ENCODE results near the gene GRAMD4. TPM values are rescaled to one million over a fixed set of nuclear protein-coding genes. Genes with fewer than 3 reads are reported as not detected.
"Not testable (repeated sequence)": the region's sequence is repeated elsewhere in the genome, so short reads cannot be mapped to it uniquely, and the experiment has no call there.

Gene GRAMD4
- total RNA-seq, 1 experiment from 2014 or later: 23.4 TPM

DNA sequence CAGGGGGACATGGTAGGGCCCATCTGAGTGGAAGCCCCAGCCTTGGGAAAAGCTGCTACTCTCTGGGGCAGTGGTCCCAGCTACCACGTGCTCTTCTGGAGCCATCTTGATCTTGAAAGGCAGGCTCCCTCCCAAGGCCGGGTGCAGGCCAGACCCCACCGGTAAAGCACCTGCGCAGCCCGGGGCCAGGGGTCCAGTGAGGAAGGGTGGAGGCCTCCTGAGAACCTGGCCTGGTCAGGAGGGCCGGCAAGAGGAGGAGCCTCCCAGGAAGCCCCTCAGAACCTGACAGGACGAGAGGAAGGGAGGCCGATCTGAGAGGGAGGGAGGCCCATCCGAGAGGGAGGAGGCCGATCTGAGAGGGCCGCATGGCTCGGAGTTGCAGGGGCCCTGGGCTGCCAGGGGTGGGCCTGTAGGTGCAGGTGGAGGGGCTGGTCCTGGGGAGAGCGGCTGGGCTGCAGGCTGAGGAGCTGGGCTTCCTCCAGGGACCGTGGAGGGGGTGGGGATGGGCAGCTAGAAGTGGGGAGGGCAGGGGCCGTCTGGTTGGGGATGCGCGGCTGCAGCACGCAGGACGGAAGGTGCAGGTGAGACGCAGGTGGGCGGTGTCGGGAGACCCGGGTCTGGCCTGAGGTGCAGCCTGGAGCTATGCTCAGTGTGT, 529 bp downstream of the GRAMD4 start:
- Mint-ChIP-seq H3K9me3 (ENCODE audit: unreplicated experiment) (no peaks in the 10 kb centered on the region), H3K36me3 (ENCODE audit: insufficient read depth, unreplicated experiment) (no peaks in the 10 kb centered on the region), H3K27ac (ENCODE audit: unreplicated experiment) (no peak overlapping the region), H3K4me1 (ENCODE audit: low read depth, unreplicated experiment) (no peaks in the 10 kb centered on the region), H3K27me3 (ENCODE audit: insufficient read depth, unreplicated experiment) (no peaks in the 10 kb centered on the region), H3K4me3 (ENCODE audit: unreplicated experiment) (no peak overlapping the region)
- Histone ChIP-seq H3K36me3 (ENCODE audit: control insufficient read depth, insufficient read depth, low read length) (no peaks in the 10 kb centered on the region), H3K9me3 (no peaks in the 10 kb centered on the region), H3K4me3 (ENCODE audit: low read depth, low read length) (no peak overlapping the region), H3K27me3 (replicated peaks; ENCODE audit: control insufficient read depth, insufficient read depth, low read length) (no peaks in the 10 kb centered on the region), H3K4me1 (no peaks in the 10 kb centered on the region)
- TF ChIP-seq, protein P1, sequence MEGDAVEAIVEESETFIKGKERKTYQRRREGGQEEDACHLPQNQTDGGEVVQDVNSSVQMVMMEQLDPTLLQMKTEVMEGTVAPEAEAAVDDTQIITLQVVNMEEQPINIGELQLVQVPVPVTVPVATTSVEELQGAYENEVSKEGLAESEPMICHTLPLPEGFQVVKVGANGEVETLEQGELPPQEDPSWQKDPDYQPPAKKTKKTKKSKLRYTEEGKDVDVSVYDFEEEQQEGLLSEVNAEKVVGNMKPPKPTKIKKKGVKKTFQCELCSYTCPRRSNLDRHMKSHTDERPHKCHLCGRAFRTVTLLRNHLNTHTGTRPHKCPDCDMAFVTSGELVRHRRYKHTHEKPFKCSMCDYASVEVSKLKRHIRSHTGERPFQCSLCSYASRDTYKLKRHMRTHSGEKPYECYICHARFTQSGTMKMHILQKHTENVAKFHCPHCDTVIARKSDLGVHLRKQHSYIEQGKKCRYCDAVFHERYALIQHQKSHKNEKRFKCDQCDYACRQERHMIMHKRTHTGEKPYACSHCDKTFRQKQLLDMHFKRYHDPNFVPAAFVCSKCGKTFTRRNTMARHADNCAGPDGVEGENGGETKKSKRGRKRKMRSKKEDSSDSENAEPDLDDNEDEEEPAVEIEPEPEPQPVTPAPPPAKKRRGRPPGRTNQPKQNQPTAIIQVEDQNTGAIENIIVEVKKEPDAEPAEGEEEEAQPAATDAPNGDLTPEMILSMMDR (IDR thresholded peaks at IDR 0.05; ENCODE audit: insufficient read depth in 1 of 2, low read depth in 1 of 2, low read length in 1 of 2, severe bottlenecking in 1 of 2, unreplicated experiment in 1 of 2): no peak
- DNase-seq: no peak
- ChIA-PET CTCF (no interaction called here), POLR2A (no interaction called here)
- no TSS peak for BruUV-seq (replicated peaks)
- intact Hi-C loops (cut with micrococcal nuclease; ENCODE audit: unreplicated experiment): no loop called here

- H3K4me1 Mint-ChIP-seq (ENCODE audit: low read depth, unreplicated experiment); H3K36me3 ChIP-seq (ENCODE audit: control insufficient read depth, insufficient read depth, low read length); BruUV-seq (replicated peaks); H3K4me3 Mint-ChIP-seq (ENCODE audit: unreplicated experiment); H3K27ac Mint-ChIP-seq (ENCODE audit: unreplicated experiment); H3K4me3 ChIP-seq (ENCODE audit: low read depth, low read length); POLR2A ChIA-PET; intact Hi-C loops (cut with micrococcal nuclease; ENCODE audit: unreplicated experiment); CTCF ChIA-PET; H3K9me3 ChIP-seq; DNase-seq; H3K4me1 ChIP-seq; H3K36me3 Mint-ChIP-seq (ENCODE audit: insufficient read depth, unreplicated experiment); H3K27me3 ChIP-seq (replicated peaks; ENCODE audit: control insufficient read depth, insufficient read depth, low read length); H3K9me3 Mint-ChIP-seq (ENCODE audit: unreplicated experiment); H3K27me3 Mint-ChIP-seq (ENCODE audit: insufficient read depth, unreplicated experiment): not testable (repeated sequence)
These were observed 1.2 kb downstream of the GRAMD4 start for GRCh38 chr22:46621243-46621930.

- Mint-ChIP-seq H3K27me3 (ENCODE audit: insufficient read depth, unreplicated experiment) (no peaks in the 10 kb centered on the region), H3K27ac (ENCODE audit: unreplicated experiment) (no peak overlapping the region), H3K9me3 (ENCODE audit: unreplicated experiment) (no peaks in the 10 kb centered on the region), H3K4me1 (ENCODE audit: low read depth, unreplicated experiment) (no peaks in the 10 kb centered on the region), H3K36me3 (ENCODE audit: insufficient read depth, unreplicated experiment) (no peaks in the 10 kb centered on the region), H3K4me3 (ENCODE audit: unreplicated experiment) (no peak overlapping the region)
- Histone ChIP-seq H3K9me3 (no peaks in the 10 kb centered on the region), H3K4me1 (no peaks in the 10 kb centered on the region), H3K27me3 (replicated peaks; ENCODE audit: control insufficient read depth, insufficient read depth, low read length) (no peaks in the 10 kb centered on the region), H3K4me3 (ENCODE audit: low read depth, low read length) (no peak overlapping the region), H3K36me3 (ENCODE audit: control insufficient read depth, insufficient read depth, low read length) (peaks cover 1% of the 10 kb centered on the region; the same call in 1 of the 2 replicates)
- BruUV-seq (replicated peaks): no TSS peak
- TF ChIP-seq, protein P1 (IDR thresholded peaks at IDR 0.05; ENCODE audit: insufficient read depth in 1 of 2, low read depth in 1 of 2, low read length in 1 of 2, severe bottlenecking in 1 of 2, unreplicated experiment in 1 of 2): no peak
- DNase-seq: no peak
- intact Hi-C loops (cut with micrococcal nuclease; ENCODE audit: unreplicated experiment): no loop called here
- ChIA-PET POLR2A (no interaction called here), CTCF (no interaction called here)
These were observed 1.9 kb downstream of the GRAMD4 start for GRCh38 chr22:46622081-46622521.

Data from Caco-2 (cell line).